Subcutaneous preadipocyte (primary cell): ENCODE results near the gene GAK. TPM values are rescaled to one million over a fixed set of nuclear protein-coding genes. Genes with fewer than 3 reads are reported as not detected.

Experiments used
- total RNA-seq: library from RNA; depleted of rRNA; stranded (reverse); fragments of >200 nt; gene quantifications from 2 replicates; pipeline ENCODE4 v1.2.3, GENCODE V29; 2012

Gene GAK
- total RNA-seq: 45.2 and 65.1 TPM in 2 replicates

DNA sequence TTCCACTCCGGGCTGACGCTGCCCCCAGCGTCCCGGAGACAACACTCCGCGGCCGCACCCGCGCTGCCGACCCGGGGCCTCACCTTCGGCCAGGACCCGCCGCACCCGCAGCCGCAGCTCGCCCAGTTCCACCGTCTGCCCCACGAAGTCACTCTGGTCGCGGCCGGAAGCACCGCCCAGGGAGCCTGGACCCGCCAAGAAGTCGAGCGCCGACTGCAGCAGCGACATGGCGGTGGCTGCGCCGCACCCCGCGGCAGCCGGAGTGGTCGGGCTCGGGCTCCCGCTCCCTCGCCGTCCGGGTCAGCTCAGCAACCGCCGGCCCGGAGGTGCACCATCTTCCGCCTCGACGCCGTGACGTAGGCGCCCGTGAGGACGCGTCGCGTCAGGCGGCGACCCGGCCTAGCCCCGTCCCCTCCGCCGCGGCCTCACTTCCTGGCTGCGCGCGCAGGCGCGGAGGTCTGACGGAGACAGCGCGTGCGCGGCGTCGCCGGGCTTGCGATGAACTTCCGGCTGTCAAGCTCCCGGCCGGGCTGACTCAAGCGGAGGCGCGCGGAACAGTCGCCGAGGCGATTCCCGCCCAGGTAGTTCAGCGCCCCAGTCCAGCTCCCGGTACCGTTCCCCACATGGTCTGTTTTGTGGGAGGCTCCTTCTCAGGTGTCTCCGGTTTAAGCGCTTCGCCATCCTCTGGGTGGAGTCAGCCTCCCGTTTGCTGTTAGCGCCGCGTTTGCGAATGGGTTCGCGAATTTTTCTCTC, at the start of gene GAK, which contains the start of gene TMEM175:
GAK (minus strand) TSS at position 357 of the 753 bp plus-strand sequence; CDS start at position 228, 129 bp downstream.
TMEM175 (plus strand) TSS at position 501 of the 753 bp plus-strand sequence. CDS start 15,280 bp downstream, outside the sequence.

DNA sequence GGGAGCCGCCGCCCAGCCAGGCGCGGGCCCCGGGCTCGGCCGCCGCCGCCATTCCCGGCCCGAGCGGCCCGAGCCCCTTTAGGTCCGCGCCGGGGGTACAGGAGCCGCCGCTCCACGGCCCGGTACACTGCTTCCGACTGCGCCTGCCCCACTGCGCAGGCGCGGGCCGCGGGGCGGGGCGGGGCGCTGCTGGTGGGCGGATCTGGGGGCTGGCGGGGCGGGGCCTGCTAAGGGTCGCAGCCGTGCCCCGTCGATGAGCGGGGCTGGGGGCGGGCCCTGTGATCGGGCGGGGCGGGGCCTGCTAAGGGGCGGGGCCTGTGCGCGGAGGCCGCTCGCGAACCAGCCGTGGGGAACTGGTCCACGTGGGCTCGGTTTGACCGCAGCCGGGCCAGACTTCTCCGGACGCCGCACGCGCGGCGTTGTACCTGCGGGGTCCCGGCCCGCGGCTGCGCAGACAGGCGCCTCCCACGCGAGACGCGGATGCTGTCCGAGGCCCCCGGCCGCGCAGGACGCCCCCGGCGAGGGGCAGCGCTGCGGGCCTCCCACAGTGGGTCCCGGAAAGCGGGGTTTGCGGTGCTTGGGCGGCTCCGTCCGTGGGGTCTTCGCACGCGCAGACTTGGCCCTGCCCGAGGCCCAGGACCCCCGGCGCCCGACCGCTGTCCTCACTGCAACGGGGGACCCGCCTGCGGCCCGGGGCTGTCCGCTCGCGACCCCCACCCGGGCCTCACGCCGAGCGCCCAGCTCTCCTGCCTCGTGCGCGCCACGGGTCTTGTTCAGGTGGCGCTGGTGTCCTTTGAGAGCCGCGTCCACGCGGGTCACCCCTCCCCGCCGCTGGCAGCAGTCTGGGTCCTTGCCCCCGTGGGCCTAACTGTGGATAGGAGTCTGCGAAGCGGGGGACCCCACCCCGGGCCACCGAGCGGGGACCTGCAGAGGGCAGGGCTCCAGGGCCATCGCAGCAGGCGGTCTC, 41.6 kb upstream of the GAK start, which contains the start of gene DGKQ:
DGKQ (minus strand) TSS at position 139 of the 967 bp plus-strand sequence; CDS start at position 52, 87 bp downstream.

DNA sequence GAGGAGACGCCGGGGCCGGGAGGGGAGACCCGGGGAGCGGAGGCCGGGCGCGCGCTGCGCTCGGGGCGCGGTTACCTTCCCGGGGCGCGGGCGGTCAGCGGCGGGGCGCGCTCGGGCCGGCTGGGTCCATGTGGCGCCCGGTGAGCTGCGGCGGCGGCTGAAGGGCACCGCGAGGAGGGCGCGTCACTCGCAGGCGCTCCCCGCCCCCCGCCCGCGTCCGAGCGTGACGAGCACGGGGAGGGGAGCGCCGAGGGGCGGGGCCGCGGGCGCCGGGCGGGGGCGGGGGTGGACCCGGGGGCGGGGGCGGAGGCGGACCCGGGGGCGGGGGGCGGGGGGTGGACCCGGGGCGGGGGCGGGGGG, 106.2 kb downstream of the GAK start, which contains the start of gene CPLX1:
CPLX1 (minus strand) TSS at position 159 of the 360 bp plus-strand sequence. CDS start 1,607 bp downstream, outside the sequence.

Other genes starting within 250 kb of the GAK start
- gene SLC49A3, start 243.2 kb downstream of the GAK start, total RNA-seq: 6.8 and 15.1 TPM in 2 replicates
- gene PCGF3, start 226.5 kb downstream of the GAK start, total RNA-seq: 24.0 and 28.7 TPM in 2 replicates
- not detected in 2 replicates for gene CPLX1, start 106.2 kb downstream of the GAK start, total RNA-seq
- 10.0 and 16.9 TPM in 2 replicates for gene TMEM175, start 144 bp upstream of the GAK start, total RNA-seq
- gene DGKQ, start 41.3 kb upstream of the GAK start, total RNA-seq: 9.9 and 12.3 TPM in 2 replicates
- 15.6 and 24.3 TPM in 2 replicates for gene IDUA, start 54.7 kb upstream of the GAK start, total RNA-seq
- gene SLC26A1, start 61.1 kb upstream of the GAK start, total RNA-seq: under 0.01 TPM in 1 of 2 replicates, not detected in the other
- 9.9 and 12.5 TPM in 2 replicates for gene FGFRL1, start 79.3 kb upstream of the GAK start, total RNA-seq
- gene RNF212, start 181.2 kb upstream of the GAK start, total RNA-seq: 0.73 and 1.6 TPM in 2 replicates
- 267 and 392 TPM in 2 replicates for gene SPON2, start 240.3 kb upstream of the GAK start, total RNA-seq